Thoracic aorta (tissue), 2 donors: ENCODE data around the gene SCARB2. TPM values are rescaled to one million over a fixed set of nuclear protein-coding genes. Genes with fewer than 3 reads are reported as not detected.

ENCODE experiments used
- ATAC-seq: fragments of 150-250 bp; one replicate; pipeline ENCODE4 v1.8.0; 2017; ENCODE audit warnings: low read depth; ENCODE audit not compliant: insufficient number of reproducible peaks, low FRiP score
- DNase-seq: peaks from one replicate; pipeline ENCODE4 v3.0.0-alpha.2; 2020; ENCODE audit warnings: low spot score
- H3K27ac ChIP-seq, 2 donors: fragments of 200-600 bp; sonication (generic); 1 replicate in 1 of 2; 2 replicates in 1 of 2; pipeline ENCODE4 v1.5.1; 2016; ENCODE audit warnings: mild to moderate bottlenecking in 2 of 2, moderate library complexity in 2 of 2
- H3K27me3 ChIP-seq: fragments of 200-600 bp; sonication (generic); replicated peaks from 2 replicates; pipeline ENCODE4 v1.6.0; 2016; ENCODE audit warnings: mild to moderate bottlenecking; ENCODE audit not compliant: insufficient read depth
- H3K36me3 ChIP-seq: fragments of 200-600 bp; sonication (generic); one replicate; pipeline ENCODE4 v1.5.1; 2016
- H3K4me1 ChIP-seq, 2 donors: fragments of 200-600 bp; sonication (generic); 1 replicate in 1 of 2; 2 replicates in 1 of 2; pipeline versions ENCODE4 v1.5.1 to v1.6.0; 2016; ENCODE audit warnings: low read depth in 2 of 2, mild to moderate bottlenecking in 1 of 2; ENCODE audit not compliant: control insufficient read depth in 1 of 2
- H3K4me3 ChIP-seq: fragments of 200-600 bp; sonication (generic); 2 replicates; pipeline ENCODE4 v1.5.1; 2016; ENCODE audit warnings: mild to moderate bottlenecking
- H3K9me3 ChIP-seq: fragments of 200-600 bp; sonication (generic); 2 replicates; pipeline ENCODE4 v1.5.1; 2016
- CTCF ChIP-seq: fragments of 200-600 bp; sonication (generic); IDR thresholded peaks from one replicate; pipeline ENCODE4 v1.5.1; 2019; ENCODE audit warnings: antibody characterized with exemption
- total RNA-seq, 2 donors: library from RNA; depleted of rRNA; stranded (reverse); fragments of >200 nt; gene quantifications; one replicate each; pipeline versions ENCODE4 v1.1.0 to v1.2.3, GENCODE V29; 2016

The SCARB2 gene
- total RNA-seq, 2 donors from 2014 or later: 133 to 165 TPM

- DNase-seq (no peak), ATAC-seq (no peak)
- H3K4me1 ChIP-seq: no peaks in the 10 kb centered on the region
- no peaks in the 10 kb centered on the region for H3K9me3 ChIP-seq
- H3K27me3 ChIP-seq: no peaks in the 10 kb centered on the region
- no peak overlapping the region for H3K27ac ChIP-seq
- H3K36me3 ChIP-seq: peaks cover 16% of the 10 kb centered on the region
- H3K4me3 ChIP-seq: no peak overlapping the region
- TF ChIP-seq CTCF: no peak
These were observed 35.3 kb downstream of the SCARB2 start for GRCh38 chr4:76178296-76178695.

- Histone ChIP-seq H3K4me1 (no peaks in the 10 kb centered on the region), H3K27ac (no peak overlapping the region), H3K4me3 (no peak overlapping the region), H3K9me3 (no peaks in the 10 kb centered on the region), H3K27me3 (no peaks in the 10 kb centered on the region), H3K36me3 (peaks cover 20% of the 10 kb centered on the region)
- ATAC-seq (no peak), DNase-seq (no peak)
- no peak for TF ChIP-seq CTCF
These were observed 35.9 kb downstream of the SCARB2 start for GRCh38 chr4:76177709-76178108.

GRCh38 chr4:76175336-76175735 is 38.3 kb downstream of the SCARB2 start:
- H3K27ac ChIP-seq: no peak overlapping the region
- H3K4me1 ChIP-seq: no peaks in the 10 kb centered on the region
- peaks cover 25% of the 10 kb centered on the region for H3K36me3 ChIP-seq
- no peak overlapping the region for H3K4me3 ChIP-seq
- TF ChIP-seq CTCF: no peak
- H3K9me3 ChIP-seq: no peaks in the 10 kb centered on the region
- no peaks in the 10 kb centered on the region for H3K27me3 ChIP-seq
- DNase-seq (no peak), ATAC-seq (no peak)

GRCh38 chr4:76174216-76174615 is 39.4 kb downstream of the SCARB2 start:
- no peak for DNase-seq
- no peak for TF ChIP-seq CTCF
- no peak for ATAC-seq
- Histone ChIP-seq H3K9me3 (no peaks in the 10 kb centered on the region), H3K4me1 (no peaks in the 10 kb centered on the region), H3K4me3 (no peak overlapping the region), H3K27ac (no peak overlapping the region), H3K27me3 (no peaks in the 10 kb centered on the region), H3K36me3 (peaks cover 32% of the 10 kb centered on the region)

GRCh38 chr4:76168688-76169087 is 44.9 kb downstream of the SCARB2 start:
- no peak for ATAC-seq
- no peak overlapping the region for H3K27ac ChIP-seq
- H3K9me3 ChIP-seq: no peaks in the 10 kb centered on the region
- no peak for DNase-seq
- H3K4me1 ChIP-seq: no peaks in the 10 kb centered on the region
- no peak overlapping the region for H3K4me3 ChIP-seq
- H3K36me3 ChIP-seq: peaks cover 44% of the 10 kb centered on the region
- no peaks in the 10 kb centered on the region for H3K27me3 ChIP-seq
- TF ChIP-seq CTCF: no peak
